Fibroblast of the conjunctiva (primary cell): ENCODE measurements around the gene DUSP15.
"Not testable (repeated sequence)": the region's sequence is repeated elsewhere in the genome, so short reads cannot be mapped to it uniquely, and the experiment has no call there.

Experiments used
- DNase-seq: peaks from one replicate; pipeline ENCODE4 v3.0.0-alpha.2; 2010; ENCODE audit warnings: low read depth

Gene DUSP15

DNA sequence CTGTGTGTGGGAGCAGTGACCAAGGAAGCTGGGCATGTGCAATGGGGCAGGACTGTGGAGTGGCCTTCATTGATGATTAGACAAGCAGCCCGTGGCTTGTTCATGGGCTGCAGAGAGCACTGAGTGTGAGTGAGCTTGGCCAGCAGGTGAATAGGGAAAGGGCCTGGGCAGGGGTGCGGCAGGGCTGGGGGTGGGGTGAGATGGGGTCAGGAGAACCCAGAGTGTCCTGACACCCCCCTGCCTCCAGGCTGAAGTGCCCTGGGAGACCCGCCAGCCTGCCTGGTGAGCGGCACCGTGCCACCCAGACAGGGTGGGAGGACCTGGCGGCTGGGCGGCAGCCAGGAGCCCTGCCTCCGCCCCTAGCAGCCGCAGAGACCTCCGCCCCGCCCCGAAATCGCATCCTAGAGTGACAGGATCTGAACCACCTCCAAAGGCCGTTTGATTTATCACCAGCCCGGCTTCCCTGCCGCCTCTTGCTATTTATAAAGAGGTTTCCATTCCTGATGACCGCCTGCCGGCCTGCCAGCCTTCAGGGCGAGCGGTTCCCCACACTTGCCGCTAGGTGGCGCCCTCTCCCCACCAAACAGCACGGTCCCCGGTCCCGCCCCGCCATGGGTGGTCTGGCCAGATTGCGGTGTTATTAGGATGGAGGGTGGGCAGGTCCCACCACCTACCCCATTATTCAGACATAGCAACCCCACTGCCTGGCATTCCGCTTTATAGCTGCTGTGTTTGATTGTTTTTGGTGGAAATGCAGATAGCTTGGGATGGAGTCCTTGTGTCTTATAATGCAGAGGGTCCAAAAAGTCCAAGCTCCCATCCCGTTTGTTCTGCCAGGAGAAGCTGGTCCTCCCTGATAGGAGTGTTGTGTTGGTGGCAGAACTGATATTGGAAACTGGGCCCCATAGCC, 47.7 kb downstream of the DUSP15 start:
- DNase-seq, result no peak

- DNase-seq, result no peak
Observed at GRCh38 chr20:31821427-31821826, 48.9 kb downstream of the DUSP15 start.

GRCh38 chr20:31820228-31820627, 50.1 kb downstream of the DUSP15 start:
- no peak for DNase-seq

GRCh38 chr20:31819083-31819784, 51.1 kb downstream of the DUSP15 start, which contains the start of gene MYLK2:
TSS of gene MYLK2 (plus strand) at chr20:31819356. CDS start at chr20:31819581, 225 bp downstream.
- DNase-seq, result no peak

GRCh38 chr20:31818376-31818908, 51.9 kb downstream of the DUSP15 start:
- no peak for DNase-seq

DNA sequence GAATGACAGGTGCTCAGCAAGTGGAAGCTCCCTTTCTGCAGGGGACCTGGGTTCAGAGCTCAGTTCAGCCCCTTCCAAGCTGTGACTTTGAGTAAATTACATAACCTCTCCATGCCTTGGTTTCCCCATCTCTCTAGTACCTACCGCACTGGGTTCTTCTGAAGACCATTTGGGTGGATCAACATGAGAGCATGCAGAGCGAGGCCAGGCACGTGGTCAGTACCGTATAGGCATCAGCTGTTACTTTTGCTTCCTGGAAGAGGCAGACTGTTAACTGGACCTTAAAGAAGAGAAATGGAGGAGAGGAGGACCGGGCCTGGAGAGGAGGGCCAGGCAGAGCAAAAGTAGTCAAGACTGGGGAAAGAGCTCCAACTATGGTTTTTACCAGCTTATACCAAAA, 52.9 kb downstream of the DUSP15 start:
- DNase-seq, result no peak

GRCh38 chr20:31816221-31816620, 54.1 kb downstream of the DUSP15 start:
- no peak for DNase-seq

DNA sequence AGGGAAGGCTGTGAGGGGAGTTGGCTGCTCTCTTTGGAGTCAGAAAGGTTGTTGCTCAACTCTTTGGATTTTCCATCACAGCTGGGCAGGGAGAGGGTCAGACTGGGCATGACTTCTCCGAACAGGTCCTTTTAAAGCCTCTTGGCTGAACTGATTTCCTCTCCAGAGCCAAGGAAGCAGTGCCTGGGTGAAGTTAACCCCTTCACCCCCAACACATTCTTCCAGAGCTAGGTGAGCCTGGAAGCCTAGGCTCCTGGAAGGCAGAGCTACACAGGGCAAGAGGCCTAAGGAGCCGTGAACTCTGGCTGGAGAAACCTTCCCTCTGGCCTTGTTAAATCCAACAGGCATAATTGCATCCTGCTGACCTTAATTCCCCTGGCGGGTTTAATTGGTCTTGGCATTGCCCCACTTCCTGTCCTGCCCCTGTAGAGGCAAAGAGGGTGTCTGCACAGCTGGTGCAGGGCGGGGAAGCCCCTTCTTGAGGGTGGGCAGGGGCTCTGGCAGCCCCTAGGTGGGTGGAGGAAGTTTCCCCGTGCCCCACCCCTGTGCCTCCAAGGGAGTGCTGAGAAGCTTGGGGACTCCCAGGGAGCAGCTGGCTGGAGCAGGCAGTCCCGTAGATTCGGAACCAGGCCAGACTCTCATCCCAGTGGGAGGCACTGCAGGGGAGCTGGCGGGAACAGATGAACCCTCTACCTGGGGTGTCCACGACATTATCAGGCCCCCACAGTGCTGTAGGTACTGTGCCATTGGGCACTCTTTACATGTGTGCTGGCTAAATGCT, 54.7 kb downstream of the DUSP15 start:
- DNase-seq, result no peak

GRCh38 chr20:31814142-31814541, 56.2 kb downstream of the DUSP15 start:
- not testable (repeated sequence) for DNase-seq

DNA sequence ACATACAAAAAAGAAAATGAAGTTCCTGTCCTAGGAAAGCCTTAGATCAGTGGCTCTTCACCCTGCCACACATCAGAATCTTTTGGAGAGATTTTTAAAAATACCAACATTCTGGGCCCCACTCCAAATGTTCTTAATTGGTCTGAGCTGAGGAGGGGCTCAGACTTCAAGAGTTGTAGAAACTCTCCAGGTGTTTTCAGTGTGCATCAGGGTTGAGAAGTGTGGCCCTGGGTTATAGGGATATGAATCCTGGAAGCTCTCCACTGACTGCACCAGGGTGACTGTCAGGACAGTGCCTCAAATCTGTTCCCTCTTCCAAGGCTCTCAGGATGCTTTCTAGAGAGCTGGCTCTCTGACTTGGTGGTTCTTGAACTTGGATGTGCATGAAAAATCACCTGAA, 56.7 kb downstream of the DUSP15 start:
- no peak for DNase-seq

DNA sequence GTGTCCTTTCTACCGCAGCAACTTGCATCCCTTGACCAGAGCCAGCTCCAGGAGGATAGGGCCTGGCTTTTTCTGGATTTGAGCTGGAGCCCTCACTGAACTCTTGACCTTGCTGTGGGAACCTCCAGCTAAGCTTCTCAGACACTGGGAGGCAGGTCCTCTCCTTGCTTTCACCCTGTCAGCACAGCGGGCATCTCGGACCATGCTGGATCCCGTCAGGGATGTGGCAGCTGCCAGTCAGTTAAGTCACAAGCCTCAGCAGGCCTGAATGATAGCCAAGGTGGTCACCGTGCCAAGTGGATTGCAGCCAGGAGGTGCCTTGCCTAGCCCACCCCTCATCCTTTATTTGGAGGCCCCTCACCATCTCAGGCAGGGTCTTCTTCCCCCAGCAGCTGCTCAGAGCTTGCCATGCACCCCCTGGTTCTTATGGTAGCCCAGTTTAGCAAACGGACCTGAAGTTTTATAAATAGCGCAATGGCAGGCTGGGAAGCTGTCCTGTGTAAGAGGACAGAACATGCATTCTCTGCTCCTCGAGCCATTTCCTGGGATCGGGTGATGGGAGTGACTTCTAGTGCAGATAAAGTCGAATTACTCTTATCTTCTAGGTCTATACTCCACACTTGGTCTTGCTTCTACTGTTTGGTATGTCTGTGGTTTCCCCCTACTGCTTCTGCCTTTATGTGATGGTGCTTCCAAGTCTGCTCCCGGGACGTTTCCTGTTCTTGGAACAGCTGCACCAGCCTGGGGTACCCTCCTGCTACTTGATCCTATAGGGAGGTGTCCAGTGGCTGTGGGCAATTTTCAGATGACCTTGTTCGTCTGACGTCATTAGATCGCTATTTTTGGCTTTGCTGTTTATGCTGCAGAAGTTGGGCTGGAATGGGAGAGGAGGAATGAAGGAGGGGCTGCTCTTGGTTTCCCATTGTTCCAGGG, 58.3 kb downstream of the DUSP15 start:
- no peak for DNase-seq

- DNase-seq, result no peak
Observed at GRCh38 chr20:31811198-31811597, 59.1 kb downstream of the DUSP15 start.
